SK-N-MC (cell line): ENCODE measurements around the gene CDH4.

Experiments
- EZH2 ChIP-seq: fragments of 200-600 bp; sonication (generic); IDR thresholded peaks from one replicate; pipeline ENCODE4 v1.6.1; 2017; ENCODE audit warnings: antibody characterized with exemption
- POLR2AphosphoS5 ChIP-seq: IDR thresholded peaks from 2 replicates; pipeline ENCODE4 v1.6.1; 2012; ENCODE audit warnings: mild to moderate bottlenecking, low read depth, low read length, borderline replicate concordance

- TF ChIP-seq EZH2: no peak
- TF ChIP-seq POLR2AphosphoS5: no peak
Observed at GRCh38 chr20:61508301-61509096, 256.4 kb downstream of the CDH4 start.
